HG03108 (cell line): ENCODE measurements around the gene FAM25G.
"Not testable (repeated sequence)": the region's sequence is repeated elsewhere in the genome, so short reads cannot be mapped to it uniquely, and the experiment has no call there.

Experiments used
- ATAC-seq: cut with Tn5 transposase; IDR thresholded peaks from one replicate; pipeline ENCODE4 v1.9.1; 2021; ENCODE audit warnings: moderate library complexity; ENCODE audit not compliant: unreplicated experiment

Gene FAM25G

DNA sequence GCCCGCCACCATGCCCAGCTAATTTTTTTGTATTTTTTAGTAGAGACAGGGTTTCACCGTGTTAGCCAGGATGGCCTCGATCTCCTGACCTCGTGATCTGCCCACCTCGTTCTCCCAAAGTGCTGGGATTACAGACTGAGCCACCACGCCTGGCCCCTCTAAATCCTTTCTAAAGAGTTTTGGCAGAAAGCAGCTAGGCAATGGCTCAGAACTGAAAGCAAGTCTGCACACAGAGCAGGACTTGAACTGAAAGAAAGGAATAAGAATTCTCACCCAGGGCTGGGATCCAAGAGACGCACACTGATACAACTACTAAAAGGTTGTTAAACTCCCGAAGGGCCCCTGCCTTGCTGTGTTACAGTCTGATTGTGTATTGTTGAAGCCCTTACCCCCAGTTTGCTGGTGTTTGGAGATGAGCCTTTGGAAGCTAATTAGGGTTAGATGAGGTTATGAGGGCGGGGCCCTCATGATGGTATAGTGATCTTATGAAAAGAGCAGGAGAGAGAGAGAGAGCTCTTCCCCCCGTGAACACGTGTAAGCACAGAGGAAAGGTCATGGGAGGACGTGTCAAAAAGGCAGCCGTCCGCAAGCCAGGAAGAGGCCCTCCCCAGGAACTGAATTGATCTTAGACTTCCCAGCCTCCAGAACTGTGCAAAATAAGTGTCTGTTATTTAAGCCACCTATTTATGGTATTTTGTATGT lies 26.1 kb downstream of the FAM25G start:
- not testable (repeated sequence) for ATAC-seq

GRCh38 chr10:47462577-47463358 lies 28.7 kb downstream of the FAM25G start:
- not testable (repeated sequence) for ATAC-seq

- ATAC-seq: not testable (repeated sequence)
Measured at GRCh38 chr10:47461261-47461687, 30.2 kb downstream of the FAM25G start.

- no peak for ATAC-seq
Measured at GRCh38 chr10:47458466-47459154, 32.9 kb downstream of the FAM25G start.

GRCh38 chr10:47457826-47458225 lies 33.7 kb downstream of the FAM25G start:
- no peak for ATAC-seq

GRCh38 chr10:47457528-47457820 lies 34.0 kb downstream of the FAM25G start:
- ATAC-seq: no peak

DNA sequence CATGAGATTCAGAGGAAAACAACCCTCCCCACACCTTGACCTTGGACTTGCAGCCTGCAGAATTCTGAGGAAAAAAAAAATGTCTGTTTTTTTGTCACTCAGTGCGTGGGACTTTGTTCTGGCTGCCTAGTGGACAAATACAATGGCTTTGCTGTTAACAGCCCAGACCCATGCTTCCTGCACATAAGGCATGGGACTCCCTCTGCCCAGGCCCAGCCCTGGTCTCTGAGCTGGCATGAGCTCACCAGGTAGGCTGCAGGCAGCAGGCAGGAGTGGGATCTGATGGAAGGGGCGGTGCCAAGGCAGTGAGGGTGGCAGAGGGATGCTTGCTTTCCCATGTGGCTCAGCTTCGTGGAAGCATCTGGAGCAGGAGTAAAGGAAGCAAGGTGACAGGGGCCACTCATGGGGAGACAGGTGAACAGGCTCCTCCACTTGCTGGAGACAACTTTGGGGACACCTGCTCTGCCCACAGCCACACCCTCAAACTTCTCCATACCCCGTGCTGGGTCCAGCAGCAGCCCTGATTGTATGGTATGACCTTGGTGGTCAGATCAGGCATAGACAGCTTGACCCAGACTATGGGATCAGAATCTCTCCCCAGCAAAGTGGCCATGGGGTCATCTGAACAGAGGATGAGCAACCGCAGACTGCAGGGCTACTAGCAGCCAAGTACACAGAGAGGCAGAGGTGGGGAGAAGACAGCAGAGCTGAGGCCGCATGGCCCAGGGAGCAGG lies 34.5 kb downstream of the FAM25G start:
- no peak for ATAC-seq

GRCh38 chr10:47456079-47456785 lies 35.3 kb downstream of the FAM25G start:
- no peak for ATAC-seq

- ATAC-seq: not testable (repeated sequence)
Measured at GRCh38 chr10:47455350-47456078, 36.0 kb downstream of the FAM25G start.

DNA sequence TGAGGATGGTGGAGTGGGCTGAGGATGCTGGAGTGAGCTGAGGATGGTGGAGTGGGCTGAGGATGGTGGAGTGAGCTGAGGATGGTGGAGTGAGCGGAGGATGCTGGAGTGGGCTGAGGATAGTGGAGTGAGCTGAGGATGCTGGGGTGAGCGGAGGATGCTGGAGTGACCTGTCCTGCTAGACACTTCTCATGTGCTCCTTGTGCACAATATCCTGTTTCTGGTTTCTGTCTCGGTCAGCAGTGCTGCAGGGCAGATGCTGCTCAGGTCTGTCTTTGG lies 36.8 kb downstream of the FAM25G start:
- ATAC-seq: no peak

DNA sequence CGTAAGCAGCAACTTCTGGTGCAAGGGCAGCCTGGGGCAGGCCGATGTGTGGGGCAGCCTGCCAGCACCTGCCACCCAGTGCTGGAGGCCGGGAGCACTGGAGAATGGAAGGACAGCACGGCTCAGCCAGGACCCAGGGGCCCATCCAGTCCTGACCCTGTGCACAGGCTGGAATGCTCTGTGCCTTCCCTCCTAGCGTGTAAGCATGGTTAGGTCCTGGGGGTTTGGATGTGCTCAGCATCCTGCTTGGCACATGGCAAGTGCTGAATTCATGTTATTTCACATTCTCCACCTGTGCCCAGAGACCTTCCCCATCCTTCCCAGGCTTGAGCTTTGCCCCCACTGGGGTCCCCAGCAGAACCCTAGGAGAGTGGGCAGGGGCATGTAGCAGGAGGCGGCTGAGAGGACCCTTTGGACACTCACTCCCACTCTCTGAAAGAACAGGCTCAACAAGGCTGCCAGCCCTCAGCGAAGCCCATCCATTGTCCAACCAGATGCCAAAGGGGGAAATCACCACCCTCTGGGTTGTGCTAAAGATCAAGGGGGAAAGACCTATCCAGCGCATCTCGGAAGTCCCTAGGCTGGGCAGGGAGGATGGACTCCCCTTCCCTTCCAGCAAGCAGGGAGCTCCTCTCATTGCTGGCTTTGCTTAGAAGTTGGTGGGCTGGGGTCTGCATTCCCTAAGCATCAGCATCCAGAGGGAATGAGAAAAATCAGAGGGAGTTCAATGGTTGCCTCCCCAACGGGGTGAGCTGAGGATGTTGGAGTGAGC lies 37.3 kb downstream of the FAM25G start:
- no peak for ATAC-seq

GRCh38 chr10:47453141-47454007 lies 38.1 kb downstream of the FAM25G start:
- no peak for ATAC-seq

GRCh38 chr10:47452495-47453140 lies 38.9 kb downstream of the FAM25G start:
- no peak for ATAC-seq

GRCh38 chr10:47451998-47452494 lies 39.5 kb downstream of the FAM25G start:
- no peak for ATAC-seq

DNA sequence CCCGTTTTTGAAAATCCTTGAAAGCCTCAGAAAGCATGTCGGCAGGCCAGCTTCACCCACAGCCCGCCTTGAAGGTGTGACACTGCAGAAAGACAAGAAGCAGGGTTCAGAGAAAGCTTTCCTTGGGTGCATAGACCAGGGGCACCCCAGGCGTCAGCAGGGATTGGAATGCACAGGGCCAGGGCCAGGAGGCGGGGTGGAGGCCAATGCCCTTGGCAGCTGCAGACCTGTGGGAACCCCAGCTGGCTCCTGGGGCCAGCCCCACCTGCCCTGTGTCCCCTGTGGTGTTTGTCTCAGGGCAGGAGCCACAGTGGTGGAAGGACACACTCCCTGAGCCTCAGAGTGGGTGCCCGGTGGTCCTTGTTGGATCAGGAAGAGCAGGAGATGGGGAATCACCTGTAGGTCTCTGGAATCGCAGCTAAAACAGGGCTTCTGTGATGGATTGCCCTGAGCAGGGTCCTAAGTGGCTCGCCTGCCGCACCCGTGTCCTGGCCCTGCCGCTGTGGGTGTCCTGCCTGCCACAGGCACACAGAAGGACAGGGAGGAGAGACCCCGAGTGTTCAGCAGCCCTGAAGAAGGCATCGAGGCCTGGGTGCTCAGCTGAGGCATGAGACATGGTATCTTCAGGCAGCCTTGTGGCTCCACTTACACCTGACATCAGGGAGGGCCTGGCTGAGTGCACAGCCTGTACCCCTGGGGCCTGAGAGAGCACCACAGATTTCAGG lies 40.1 kb downstream of the FAM25G start:
- no peak for ATAC-seq

GRCh38 chr10:47450442-47450841 lies 41.1 kb downstream of the FAM25G start:
- ATAC-seq: no peak

- ATAC-seq: no peak
Measured at GRCh38 chr10:47449979-47450378, 41.5 kb downstream of the FAM25G start.
